ENCODE results near the gene ATP6V1B1. TPM values are rescaled to one million over a fixed set of nuclear protein-coding genes. Genes with fewer than 3 reads are reported as not detected.

The ATP6V1B1 gene
- total RNA-seq, 2 donors from 2014 or later: 0.85 to 0.89 TPM

- DNase-seq (no peak), ATAC-seq (no peak)
- intact Hi-C loops (cut with DNase I): no loop called here
These were observed 3.5 kb downstream of the ATP6V1B1 start for GRCh38 chr2:70939001-70939838.

- ATAC-seq: no peak
- intact Hi-C loops (cut with DNase I): loop anchor here in 1 of 2 donors (10.0 kb wide), 1 partner anchor 285 kb away; no protein-coding TSS in a partner anchor
- no peak for DNase-seq
These were observed 4.3 kb downstream of the ATP6V1B1 start for GRCh38 chr2:70939839-70940580.

- intact Hi-C loops (cut with DNase I): loop anchor here in 1 of 2 donors (10.0 kb wide), 1 partner anchor 286 kb away; no protein-coding TSS in a partner anchor
- ATAC-seq: no peak
- DNase-seq: no peak
These were observed 5.5 kb downstream of the ATP6V1B1 start for GRCh38 chr2:70941186-70941585.

- ATAC-seq: no peak
- intact Hi-C loops (cut with DNase I): loop anchor here in 1 of 2 donors (10.0 kb wide), 1 partner anchor 287 kb away; no protein-coding TSS in a partner anchor
- no peak for DNase-seq
These were observed 6.0 kb downstream of the ATP6V1B1 start for GRCh38 chr2:70941701-70942100.

GRCh38 chr2:70942396-70943204 is 6.9 kb downstream of the ATP6V1B1 start:
- intact Hi-C loops (cut with DNase I): loop anchor here in 1 of 2 donors (10.0 kb wide), 1 partner anchor 288 kb away; no protein-coding TSS in a partner anchor
- DNase-seq (no peak), ATAC-seq (no peak)

- no peak for DNase-seq
These were observed 7.6 kb downstream of the ATP6V1B1 start for GRCh38 chr2:70943205-70943871.

GRCh38 chr2:70944111-70944690 is 8.5 kb downstream of the ATP6V1B1 start:
- ATAC-seq: no peak
- intact Hi-C loops (cut with DNase I): loop anchor here in 1 of 2 donors (10.0 kb wide), 1 partner anchor 289 kb away; no protein-coding TSS in a partner anchor

More at GRCh38 chr2:70943205-70943871, 7.6 kb downstream of the ATP6V1B1 start:
- no peak for ATAC-seq
- intact Hi-C loops (cut with DNase I): loop anchor here in 1 of 2 donors (10.0 kb wide), 1 partner anchor 289 kb away; no protein-coding TSS in a partner anchor

GRCh38 chr2:70946832-70947442 is 11.2 kb downstream of the ATP6V1B1 start:
- ATAC-seq (peak in 1 of 2 donors; percentile 28), DNase-seq (peak; percentile 56)
- intact Hi-C loops (cut with DNase I): loop anchor here (2.0 to 10.0 kb wide), 4 partner anchors 76 to 292 kb away; no protein-coding TSS in a partner anchor

More at GRCh38 chr2:70944111-70944690, 8.5 kb downstream of the ATP6V1B1 start:
- no peak for DNase-seq

- ATAC-seq: peak in 1 of 2 donors; percentile 27
- DNase-seq: no peak
- intact Hi-C loops (cut with DNase I): loop anchor here (2.0 to 10.0 kb wide), 5 partner anchors 77 to 293 kb away; no protein-coding TSS in a partner anchor
These were observed 12.0 kb downstream of the ATP6V1B1 start for GRCh38 chr2:70947556-70948184.

- ATAC-seq: peak; percentile 95 to 96
- intact Hi-C loops (cut with DNase I): loop anchor here (2.0 to 10.0 kb wide), 4 partner anchors 86 to 294 kb away; no protein-coding TSS in a partner anchor
- peak; percentile 85 for DNase-seq
These were observed 12.8 kb downstream of the ATP6V1B1 start for GRCh38 chr2:70948337-70949003.

- intact Hi-C loops (cut with DNase I): loop anchor here (2.0 to 10.0 kb wide), 4 partner anchors 86 to 294 kb away; no protein-coding TSS in a partner anchor
- ATAC-seq: no peak
- DNase-seq: no peak
These were observed 13.4 kb downstream of the ATP6V1B1 start for GRCh38 chr2:70949086-70949485.

- DNase-seq: no peak
- intact Hi-C loops (cut with DNase I): no loop called here
- no peak for ATAC-seq
These were observed 19.2 kb downstream of the ATP6V1B1 start for GRCh38 chr2:70954886-70955285.

GRCh38 chr2:70956141-70956540 is 20.4 kb downstream of the ATP6V1B1 start:
- DNase-seq: no peak

GRCh38 chr2:70957798-70958197 is 22.1 kb downstream of the ATP6V1B1 start:
- ATAC-seq (no peak), DNase-seq (no peak)
- intact Hi-C loops (cut with DNase I): no loop called here

More at GRCh38 chr2:70956141-70956540, 20.4 kb downstream of the ATP6V1B1 start:
- ATAC-seq: no peak
- intact Hi-C loops (cut with DNase I): no loop called here

GRCh38 chr2:70958759-70959158 is 23.1 kb downstream of the ATP6V1B1 start:
- no peak for ATAC-seq
- intact Hi-C loops (cut with DNase I): no loop called here
- DNase-seq: no peak

GRCh38 chr2:70959271-70959761 is 23.6 kb downstream of the ATP6V1B1 start:
- intact Hi-C loops (cut with DNase I): no loop called here
- no peak for ATAC-seq
- no peak for DNase-seq
